HFFc6 (cell line): ENCODE measurements around the gene ARHGAP28. TPM values are rescaled to one million over a fixed set of nuclear protein-coding genes. Genes with fewer than 3 reads are reported as not detected.

Source experiments
- DNase-seq: peaks from one replicate; pipeline ENCODE4 v3.0.0-alpha.2; 2018
- H3K27ac Mint-ChIP-seq: 2 replicates; pipeline ENCODE4 v1.8.0; 2020; ENCODE audit warnings: mild to moderate bottlenecking, mixed read lengths
- H3K27me3 Mint-ChIP-seq: 2 replicates; pipeline ENCODE4 v1.8.0; 2021; ENCODE audit warnings: mild to moderate bottlenecking, moderate library complexity, mixed read lengths; ENCODE audit not compliant: insufficient read depth
- H3K36me3 Mint-ChIP-seq: 2 replicates; pipeline ENCODE4 v1.8.0; 2021; ENCODE audit warnings: low read depth, mixed read lengths
- H3K4me1 Mint-ChIP-seq: 2 replicates; pipeline ENCODE4 v1.8.0; 2020; ENCODE audit warnings: low read depth, mixed read lengths
- H3K4me3 Mint-ChIP-seq: 2 replicates; pipeline ENCODE4 v1.8.0; 2020; ENCODE audit warnings: mild to moderate bottlenecking, moderate library complexity, mixed read lengths
- H3K9me3 Mint-ChIP-seq: 2 replicates; pipeline ENCODE4 v1.8.0; 2020; ENCODE audit warnings: mild to moderate bottlenecking, mixed read lengths
- total RNA-seq, 6 experiments: library from RNA; stranded (reverse); fragmentation: NEBNext Ultra II Directional; extraction: Animal tissue kit (Norgen Biotek cat#: 25700); gene quantifications; 2 replicates in 1 of 6; 3 replicates in 5 of 6; pipeline ENCODE4 v1.2.3, GENCODE V29; 2021
- TF ChIP-seq, protein P1 (sequence below): fragments of 200-600 bp; sonication (generic); IDR thresholded peaks from 2 replicates; pipeline ENCODE4 v1.5.0; 2021; ENCODE audit warnings: antibody characterized with exemption, mild to moderate bottlenecking

ARHGAP28 gene
- total RNA-seq, 6 experiments from 2014 or later, result 0.05 to 0.97 (median 0.39) TPM; not detected in 1

- no peak for DNase-seq
- no peaks in the 10 kb centered on the region for H3K36me3 Mint-ChIP-seq
Observed at GRCh38 chr18:6851480-6851879, 122.0 kb downstream of the ARHGAP28 start.

GRCh38 chr18:6854811-6855210, 125.3 kb downstream of the ARHGAP28 start:
- TF ChIP-seq, protein P1, sequence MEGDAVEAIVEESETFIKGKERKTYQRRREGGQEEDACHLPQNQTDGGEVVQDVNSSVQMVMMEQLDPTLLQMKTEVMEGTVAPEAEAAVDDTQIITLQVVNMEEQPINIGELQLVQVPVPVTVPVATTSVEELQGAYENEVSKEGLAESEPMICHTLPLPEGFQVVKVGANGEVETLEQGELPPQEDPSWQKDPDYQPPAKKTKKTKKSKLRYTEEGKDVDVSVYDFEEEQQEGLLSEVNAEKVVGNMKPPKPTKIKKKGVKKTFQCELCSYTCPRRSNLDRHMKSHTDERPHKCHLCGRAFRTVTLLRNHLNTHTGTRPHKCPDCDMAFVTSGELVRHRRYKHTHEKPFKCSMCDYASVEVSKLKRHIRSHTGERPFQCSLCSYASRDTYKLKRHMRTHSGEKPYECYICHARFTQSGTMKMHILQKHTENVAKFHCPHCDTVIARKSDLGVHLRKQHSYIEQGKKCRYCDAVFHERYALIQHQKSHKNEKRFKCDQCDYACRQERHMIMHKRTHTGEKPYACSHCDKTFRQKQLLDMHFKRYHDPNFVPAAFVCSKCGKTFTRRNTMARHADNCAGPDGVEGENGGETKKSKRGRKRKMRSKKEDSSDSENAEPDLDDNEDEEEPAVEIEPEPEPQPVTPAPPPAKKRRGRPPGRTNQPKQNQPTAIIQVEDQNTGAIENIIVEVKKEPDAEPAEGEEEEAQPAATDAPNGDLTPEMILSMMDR, result no peak
- no peak for DNase-seq
- 0 out of 2 replicates have a peak, but pooled peaks cover 2% of the 10 kb centered on the region for H3K27me3 Mint-ChIP-seq
- no peaks in the 10 kb centered on the region for H3K36me3 Mint-ChIP-seq
- no peak overlapping the region for H3K4me3 Mint-ChIP-seq
- H3K4me1 Mint-ChIP-seq, result no peaks in the 10 kb centered on the region
- H3K27ac Mint-ChIP-seq, result no peak overlapping the region
- peaks cover 42% of the 10 kb centered on the region for H3K9me3 Mint-ChIP-seq

More at GRCh38 chr18:6851480-6851879, 122.0 kb downstream of the ARHGAP28 start:
- Mint-ChIP-seq H3K4me1 (no peaks in the 10 kb centered on the region), H3K9me3 (peaks cover 44% of the 10 kb centered on the region), H3K27me3 (no peaks in the 10 kb centered on the region), H3K27ac (no peak overlapping the region), H3K4me3 (no peak overlapping the region)
- TF ChIP-seq, protein P1, result no peak

- no peak for DNase-seq
- Mint-ChIP-seq H3K4me1 (no peaks in the 10 kb centered on the region), H3K27ac (no peak overlapping the region), H3K36me3 (no peaks in the 10 kb centered on the region), H3K9me3 (peaks cover 39% of the 10 kb centered on the region), H3K4me3 (no peak overlapping the region), H3K27me3 (0 out of 2 replicates have a peak, but pooled peaks cover 2% of the 10 kb centered on the region)
- TF ChIP-seq, protein P1, result no peak
Observed at GRCh38 chr18:6855767-6856166, 126.3 kb downstream of the ARHGAP28 start.

- Mint-ChIP-seq H3K27me3 (0 out of 2 replicates have a peak, but pooled peaks cover 2% of the 10 kb centered on the region), H3K36me3 (no peaks in the 10 kb centered on the region; the same call in 1 of the 2 replicates), H3K27ac (no peak overlapping the region), H3K4me3 (no peak overlapping the region), H3K4me1 (no peaks in the 10 kb centered on the region), H3K9me3 (peaks cover 43% of the 10 kb centered on the region)
- DNase-seq, result no peak
- TF ChIP-seq, protein P1, result no peak
Observed at GRCh38 chr18:6857300-6857699, 127.8 kb downstream of the ARHGAP28 start.

- H3K4me1 Mint-ChIP-seq, result no peaks in the 10 kb centered on the region
- DNase-seq, result no peak
- no peaks in the 10 kb centered on the region; the same call in 1 of the 2 replicates for H3K36me3 Mint-ChIP-seq
- no peak overlapping the region for H3K27ac Mint-ChIP-seq
- no peak overlapping the region for H3K4me3 Mint-ChIP-seq
- TF ChIP-seq, protein P1, result no peak
- H3K9me3 Mint-ChIP-seq, result peaks cover 34% of the 10 kb centered on the region
- H3K27me3 Mint-ChIP-seq, result 0 out of 2 replicates have a peak, but pooled peaks cover 2% of the 10 kb centered on the region
Observed at GRCh38 chr18:6859676-6860422, 130.3 kb downstream of the ARHGAP28 start.
